AG04450 (cell line): ENCODE measurements around the gene KIAA0825. TPM values are rescaled to one million over a fixed set of nuclear protein-coding genes. Genes with fewer than 3 reads are reported as not detected.

Experiments
- CTCF ChIA-PET: fragments of 300-600, 350-600 bp; formaldehyde crosslinking; extraction: SDS; loops from one replicate; lab custom pipeline; 2022; ENCODE audit warnings: antibody characterized with exemption, inconsistent platforms; lab: Charles Lee
- POLR2A ChIA-PET: fragments of 350-600 bp; formaldehyde crosslinking; extraction: SDS; loops from one replicate; lab custom pipeline; 2021; ENCODE audit warnings: antibody characterized with exemption, inconsistent platforms; lab: Yijun Ruan, JAX
- DNase-seq: peaks from one replicate; pipeline ENCODE4 v3.0.0-alpha.2; 2011; ENCODE audit warnings: low read depth, low spot score
- H3K27ac ChIP-seq: one replicate; pipeline ENCODE4 v1.5.1; 2012; ENCODE audit warnings: low read depth, low read length, control low read depth
- H3K27me3 ChIP-seq: one replicate; pipeline ENCODE4 v1.6.0; 2012; ENCODE audit warnings: low read length; ENCODE audit not compliant: control insufficient read depth, insufficient read depth
- H3K4me3 ChIP-seq: 2 replicates; pipeline ENCODE4 v1.5.1; 2011; ENCODE audit warnings: mild to moderate bottlenecking, low read depth, low read length, control low read depth
- H3K9me3 ChIP-seq: 2 replicates; pipeline ENCODE4 v1.5.1; 2012; ENCODE audit warnings: low read length; ENCODE audit not compliant: control insufficient read depth, insufficient read depth
- polyA plus RNA-seq: library from polyadenylated mRNA; depleted of rRNA; stranded (reverse); fragments of >200 nt; gene quantifications from 2 replicates; pipeline ENCODE4 v1.2.3, GENCODE V29; 2011
- TF ChIP-seq, protein P1 (sequence below): IDR thresholded peaks from 2 replicates; pipeline ENCODE4 v1.5.1; 2011; ENCODE audit warnings: low read depth, low read length, control low read depth, inconsistent platforms

The KIAA0825 gene
- polyA plus RNA-seq, 1 experiment = 2.1 TPM

GRCh38 chr5:94499806-94500205, 118.6 kb downstream of the KIAA0825 start:
- H3K9me3 ChIP-seq = no peaks in the 10 kb centered on the region
- TF ChIP-seq, protein P1, sequence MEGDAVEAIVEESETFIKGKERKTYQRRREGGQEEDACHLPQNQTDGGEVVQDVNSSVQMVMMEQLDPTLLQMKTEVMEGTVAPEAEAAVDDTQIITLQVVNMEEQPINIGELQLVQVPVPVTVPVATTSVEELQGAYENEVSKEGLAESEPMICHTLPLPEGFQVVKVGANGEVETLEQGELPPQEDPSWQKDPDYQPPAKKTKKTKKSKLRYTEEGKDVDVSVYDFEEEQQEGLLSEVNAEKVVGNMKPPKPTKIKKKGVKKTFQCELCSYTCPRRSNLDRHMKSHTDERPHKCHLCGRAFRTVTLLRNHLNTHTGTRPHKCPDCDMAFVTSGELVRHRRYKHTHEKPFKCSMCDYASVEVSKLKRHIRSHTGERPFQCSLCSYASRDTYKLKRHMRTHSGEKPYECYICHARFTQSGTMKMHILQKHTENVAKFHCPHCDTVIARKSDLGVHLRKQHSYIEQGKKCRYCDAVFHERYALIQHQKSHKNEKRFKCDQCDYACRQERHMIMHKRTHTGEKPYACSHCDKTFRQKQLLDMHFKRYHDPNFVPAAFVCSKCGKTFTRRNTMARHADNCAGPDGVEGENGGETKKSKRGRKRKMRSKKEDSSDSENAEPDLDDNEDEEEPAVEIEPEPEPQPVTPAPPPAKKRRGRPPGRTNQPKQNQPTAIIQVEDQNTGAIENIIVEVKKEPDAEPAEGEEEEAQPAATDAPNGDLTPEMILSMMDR = no peak
- H3K27ac ChIP-seq = no peak overlapping the region
- H3K4me3 ChIP-seq = no peak overlapping the region
- no peaks in the 10 kb centered on the region for H3K27me3 ChIP-seq
- CTCF ChIA-PET = no interaction called here
- no peak for DNase-seq
- POLR2A ChIA-PET = no interaction called here

GRCh38 chr5:94498199-94498598, 120.2 kb downstream of the KIAA0825 start:
- TF ChIP-seq, protein P1 = no peak
- DNase-seq = no peak
- H3K9me3 ChIP-seq = no peaks in the 10 kb centered on the region
- H3K4me3 ChIP-seq = no peak overlapping the region
- ChIA-PET POLR2A (no interaction called here), CTCF (interaction anchor here (0.6 kb wide), 2 partner anchors 31 to 616 kb away, joined by 3 read pairs; no protein-coding TSS in a partner anchor)
- H3K27me3 ChIP-seq = no peaks in the 10 kb centered on the region
- no peak overlapping the region for H3K27ac ChIP-seq

DNA sequence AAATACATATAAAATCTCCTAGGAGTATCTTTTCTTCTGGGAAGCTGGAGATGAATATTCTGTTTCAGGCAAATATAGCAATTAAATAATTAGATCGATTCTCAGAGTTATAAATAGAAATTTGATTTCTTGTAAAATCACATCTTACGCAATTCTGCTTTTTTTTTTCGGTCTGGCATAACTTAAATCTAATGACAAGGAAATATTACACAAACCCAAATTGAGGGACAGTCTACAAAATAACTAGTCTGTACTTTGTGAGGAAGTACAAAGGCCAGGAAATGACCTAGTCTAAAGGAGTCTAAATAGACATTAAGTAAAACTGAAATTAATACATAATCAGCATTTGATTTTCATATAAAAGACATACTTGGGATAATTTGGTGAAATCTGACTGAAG, 133.3 kb downstream of the KIAA0825 start:
- H3K27ac ChIP-seq = no peak overlapping the region
- no peaks in the 10 kb centered on the region for H3K9me3 ChIP-seq
- no peaks in the 10 kb centered on the region for H3K27me3 ChIP-seq
- TF ChIP-seq, protein P1 = no peak
- DNase-seq = no peak
- POLR2A ChIA-PET = no interaction called here
- CTCF ChIA-PET = no interaction called here
- H3K4me3 ChIP-seq = no peak overlapping the region

GRCh38 chr5:94481059-94481458, 137.3 kb downstream of the KIAA0825 start:
- TF ChIP-seq, protein P1 = no peak
- no peak for DNase-seq
- POLR2A ChIA-PET = no interaction called here
- CTCF ChIA-PET = interaction anchor here (0.9 kb wide), 1 partner anchor 16 kb away, joined by 3 read pairs; no protein-coding TSS in a partner anchor
- H3K27ac ChIP-seq = no peak overlapping the region
- no peaks in the 10 kb centered on the region for H3K27me3 ChIP-seq
- H3K4me3 ChIP-seq = no peak overlapping the region
- H3K9me3 ChIP-seq = no peaks in the 10 kb centered on the region

DNA sequence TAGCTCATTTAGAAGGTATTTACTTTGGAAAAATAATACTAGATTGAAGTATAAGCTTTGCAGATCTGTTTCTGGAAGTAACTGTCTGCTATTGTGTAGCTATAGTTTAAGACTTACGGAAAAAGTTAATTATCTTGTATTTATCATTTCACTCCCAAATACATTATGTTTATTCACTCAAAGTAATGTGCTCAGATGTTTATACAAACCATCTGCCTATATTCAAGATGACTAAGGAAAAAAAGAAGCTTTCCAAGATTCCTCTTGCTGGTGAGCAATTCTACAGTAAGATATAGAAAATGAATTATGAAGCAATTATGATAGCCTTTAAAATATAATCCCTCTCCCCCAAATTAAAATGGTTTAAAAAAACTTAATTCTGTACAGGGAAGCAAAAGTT, 137.9 kb downstream of the KIAA0825 start:
- POLR2A ChIA-PET = interaction anchor here (0.6 kb wide), 1 partner anchor 1369 kb away, joined by 4 read pairs; no protein-coding TSS in a partner anchor
- Histone ChIP-seq H3K4me3 (no peak overlapping the region), H3K27me3 (no peaks in the 10 kb centered on the region), H3K9me3 (no peaks in the 10 kb centered on the region), H3K27ac (no peak overlapping the region)
- TF ChIP-seq, protein P1 = no peak
- no peak for DNase-seq
- CTCF ChIA-PET = interaction anchor here (0.5 kb wide), 1 partner anchor 187 kb away, joined by 4 read pairs; no protein-coding TSS in a partner anchor
